ENCODE measurements around the gene MCHR1.

MCHR1 gene

GRCh38 chr22:40636380-40637182 lies 42.7 kb upstream of the MCHR1 start, which contains the start of gene MRTFA:
TSS of gene MRTFA (minus strand) at chr22:40636719.
- no peak for TF ChIP-seq CTCF (IDR thresholded peaks at IDR 0.05; ENCODE audit: low read length, missing control alignments)
- peak; percentile 100 for DNase-seq (ENCODE audit: low read depth)

GRCh38 chr22:40637183-40638150 lies 41.8 kb upstream of the MCHR1 start:
- no peak for TF ChIP-seq CTCF (IDR thresholded peaks at IDR 0.05; ENCODE audit: low read length, missing control alignments)
- no peak for DNase-seq (ENCODE audit: low read depth)
- peak overlapping the region; percentile 74 for H3K4me3 ChIP-seq (replicated peaks; ENCODE audit: low read depth, low read length)

More at GRCh38 chr22:40636380-40637182, 42.7 kb upstream of the MCHR1 start, which contains the start of gene MRTFA:
- H3K4me3 ChIP-seq (replicated peaks; ENCODE audit: low read depth, low read length): peak within 1 kb of the TSS; percentile 74

- DNase-seq (ENCODE audit: low read depth): no peak
- no peak for TF ChIP-seq CTCF (IDR thresholded peaks at IDR 0.05; ENCODE audit: low read length, missing control alignments)
- H3K4me3 ChIP-seq (replicated peaks; ENCODE audit: low read depth, low read length): no peak overlapping the region
These were observed 41.0 kb upstream of the MCHR1 start for GRCh38 chr22:40638261-40638660.

- no peak overlapping the region for H3K4me3 ChIP-seq (replicated peaks; ENCODE audit: low read depth, low read length)
- no peak for TF ChIP-seq CTCF (IDR thresholded peaks at IDR 0.05; ENCODE audit: low read length, missing control alignments)
- no peak for DNase-seq (ENCODE audit: low read depth)
These were observed 38.0 kb upstream of the MCHR1 start for GRCh38 chr22:40641269-40641668.

- H3K4me3 ChIP-seq (replicated peaks; ENCODE audit: low read depth, low read length): no peak overlapping the region
- no peak for DNase-seq (ENCODE audit: low read depth)
- no peak for TF ChIP-seq CTCF (IDR thresholded peaks at IDR 0.05; ENCODE audit: low read length, missing control alignments)
These were observed 37.0 kb upstream of the MCHR1 start for GRCh38 chr22:40642316-40642715.

- no peak for DNase-seq (ENCODE audit: low read depth)
- no peak for TF ChIP-seq CTCF (IDR thresholded peaks at IDR 0.05; ENCODE audit: low read length, missing control alignments)
- H3K4me3 ChIP-seq (replicated peaks; ENCODE audit: low read depth, low read length): no peak overlapping the region
These were observed 33.6 kb upstream of the MCHR1 start for GRCh38 chr22:40645579-40646197.

Measured in fibroblast of pulmonary artery (primary cell).